GM23248 (cell line): ENCODE measurements around the gene CSMD2.

Experiments
- EZH2 ChIP-seq: fragments of 200-600 bp; sonication (generic); IDR thresholded peaks from 2 replicates; pipeline ENCODE4 v1.6.1; 2018; ENCODE audit warnings: antibody characterized with exemption, mild to moderate bottlenecking; ENCODE audit not compliant: insufficient read depth, poor library complexity, severe bottlenecking
- EZH2phosphoT487 ChIP-seq: fragments of 200-600 bp; sonication (generic); IDR thresholded peaks from 2 replicates; pipeline ENCODE4 v1.6.1; 2018; ENCODE audit warnings: antibody characterized with exemption, moderate library complexity, mild to moderate bottlenecking, low read depth; ENCODE audit not compliant: insufficient read depth

DNA sequence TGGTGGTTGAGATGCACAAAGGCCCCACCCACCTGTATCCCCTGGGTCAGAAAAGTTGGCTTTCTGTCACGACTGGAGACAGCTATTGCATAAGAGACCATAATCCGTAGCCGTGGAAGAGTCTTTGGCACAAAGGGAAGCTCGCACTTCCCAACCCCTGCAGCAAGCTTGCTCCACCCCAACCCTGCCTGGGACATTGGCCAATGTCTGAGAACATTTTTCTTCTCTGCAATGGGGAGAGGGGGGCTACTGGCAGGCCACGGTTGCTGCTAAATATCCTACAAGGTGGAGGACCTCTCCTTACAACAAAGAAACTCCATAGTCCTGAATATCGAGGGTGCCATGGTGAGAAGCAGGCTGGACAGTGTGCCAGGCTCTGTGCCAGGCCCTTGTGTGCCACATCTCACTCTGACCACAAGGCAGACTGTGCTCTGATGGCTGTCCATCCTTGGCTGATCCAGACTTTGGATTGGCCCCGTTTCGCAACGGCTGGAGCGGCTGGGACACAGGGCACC is 104.1 kb downstream of the CSMD2 start:
- no peak for TF ChIP-seq EZH2
- no peak for TF ChIP-seq EZH2phosphoT487
